Caco-2 (cell line): Measurements from ENCODE around the gene TXNIP. TPM values are rescaled to one million over a fixed set of nuclear protein-coding genes. Genes with fewer than 3 reads are reported as not detected.

Source experiments
- BruUV-seq: library from RNA; stranded (reverse); fragments of 400-500 nt; replicated peaks from 2 replicates; lab custom pipeline; 2021; lab: Mats Ljungman, UMichigan
- CTCF ChIA-PET: fragments of 300-600 bp; sonication (Branson Sonifier 250); formaldehyde crosslinking; loops from one replicate; lab custom pipeline; 2022; ENCODE audit warnings: antibody characterized with exemption; lab: Charles Lee
- POLR2A ChIA-PET: fragments of 300-600 bp; sonication (Branson Sonifier 250); formaldehyde crosslinking; loops from one replicate; lab custom pipeline; 2022; ENCODE audit warnings: antibody characterized with exemption; lab: Charles Lee
- DNase-seq, 2 experiments: peaks; one replicate each; pipeline versions ENCODE4 v3.0.0 to v3.0.0-alpha.2; 2020 to 2022
- H3K27me3 ChIP-seq: replicated peaks from 2 replicates; pipeline ENCODE4 v1.6.0; 2011; ENCODE audit warnings: low read length; ENCODE audit not compliant: control insufficient read depth, insufficient read depth
- H3K36me3 ChIP-seq: 2 replicates; pipeline ENCODE4 v1.5.1; 2011; ENCODE audit warnings: low read length; ENCODE audit not compliant: control insufficient read depth, insufficient read depth
- H3K4me1 ChIP-seq: fragments of 250-450 bp; sonication (Bioruptor Pico); 2 replicates; pipeline ENCODE4 v1.5.1; 2020; ENCODE audit warnings: mild to moderate bottlenecking
- H3K4me3 ChIP-seq: 2 replicates; pipeline ENCODE4 v1.5.1; 2011; ENCODE audit warnings: low read depth, mild to moderate bottlenecking, control low read depth, low read length
- H3K9me3 ChIP-seq: fragments of 250-450 bp; sonication (Bioruptor Pico); 2 replicates; pipeline ENCODE4 v1.5.1; 2020; ENCODE audit warnings: mild to moderate bottlenecking, moderate library complexity
- H3K27ac Mint-ChIP-seq: one replicate; pipeline ENCODE4 v1.8.0; 2022; ENCODE audit warnings: mixed read lengths; ENCODE audit not compliant: unreplicated experiment
- H3K27me3 Mint-ChIP-seq: one replicate; pipeline ENCODE4 v1.8.0; 2022; ENCODE audit warnings: mixed read lengths; ENCODE audit not compliant: insufficient read depth, unreplicated experiment
- H3K36me3 Mint-ChIP-seq: one replicate; pipeline ENCODE4 v1.8.0; 2022; ENCODE audit warnings: mild to moderate bottlenecking, mixed read lengths; ENCODE audit not compliant: insufficient read depth, unreplicated experiment
- H3K4me1 Mint-ChIP-seq: one replicate; pipeline ENCODE4 v1.8.0; 2022; ENCODE audit warnings: low read depth, mixed read lengths; ENCODE audit not compliant: unreplicated experiment
- H3K4me3 Mint-ChIP-seq: one replicate; pipeline ENCODE4 v1.8.0; 2022; ENCODE audit warnings: mild to moderate bottlenecking, moderate library complexity, mixed read lengths; ENCODE audit not compliant: unreplicated experiment
- H3K9me3 Mint-ChIP-seq: one replicate; pipeline ENCODE4 v1.8.0; 2022; ENCODE audit warnings: mixed read lengths; ENCODE audit not compliant: unreplicated experiment
- CTCF ChIP-seq, 2 experiments: fragments of 200-600 bp in 1 of 2; IDR thresholded peaks; 1 replicate in 1 of 2; 2 replicates in 1 of 2; pipeline versions ENCODE4 v1.5.1 to v1.8.0; 2011 to 2022; ENCODE audit warnings: antibody characterized with exemption in 1 of 2, control low read depth in 1 of 2, inconsistent platforms in 1 of 2, low read depth in 1 of 2, low read length in 1 of 2, mild to moderate bottlenecking in 1 of 2, moderate library complexity in 1 of 2; ENCODE audit not compliant: insufficient read depth in 1 of 2, severe bottlenecking in 1 of 2, unreplicated experiment in 1 of 2
- intact Hi-C: fragments of 100-400 bp; cut with micrococcal nuclease; formaldehyde crosslinking; loops from one replicate; pipeline ENCODE4 v1.10.0; 2022; ENCODE audit not compliant: unreplicated experiment
- total RNA-seq: library from RNA; stranded (reverse); gene quantifications from 2 replicates; pipeline ENCODE4 v1.2.3, GENCODE V29; 2022

Gene TXNIP
- total RNA-seq, 1 experiment from 2014 or later: 27.5 TPM

GRCh38 chr1:145961425-145962156 is 34.8 kb downstream of the TXNIP start:
- Mint-ChIP-seq H3K27ac (no peak overlapping the region), H3K4me1 (peaks cover 29% of the 10 kb centered on the region), H3K9me3 (no peaks in the 10 kb centered on the region), H3K27me3 (peaks cover 15% of the 10 kb centered on the region), H3K4me3 (peak overlapping the region; percentile 68), H3K36me3 (no peaks in the 10 kb centered on the region)
- POLR2A ChIA-PET: no interaction called here
- H3K27me3 ChIP-seq: no peaks in the 10 kb centered on the region; the same call in 1 of the 2 replicates
- H3K36me3 ChIP-seq: no peaks in the 10 kb centered on the region
- TF ChIP-seq CTCF (IDR thresholded peaks at IDR 0.05; ENCODE audit: insufficient read depth in 1 of 2, low read depth in 1 of 2, low read length in 1 of 2, severe bottlenecking in 1 of 2, unreplicated experiment in 1 of 2): no peak
- BruUV-seq: no TSS peak
- DNase-seq: no peak
- intact Hi-C loops: loop anchor here (2.0 to 5.0 kb wide), 4 partner anchors 35 to 76 kb away; partner anchors contain the start of gene RBM8A
- peaks cover 26% of the 10 kb centered on the region for H3K4me1 ChIP-seq
- peak overlapping the region; percentile 40 for H3K4me3 ChIP-seq
- no peaks in the 10 kb centered on the region for H3K9me3 ChIP-seq
- CTCF ChIA-PET: no interaction called here

GRCh38 chr1:145961109-145961424 is 35.3 kb downstream of the TXNIP start:
- Mint-ChIP-seq H3K4me3 (peak overlapping the region; percentile 68), H3K9me3 (no peaks in the 10 kb centered on the region), H3K4me1 (peaks cover 29% of the 10 kb centered on the region), H3K36me3 (no peaks in the 10 kb centered on the region), H3K27me3 (peaks cover 15% of the 10 kb centered on the region), H3K27ac (no peak overlapping the region)
- Histone ChIP-seq H3K4me3 (peak overlapping the region; percentile 40), H3K9me3 (no peaks in the 10 kb centered on the region), H3K27me3 (no peaks in the 10 kb centered on the region; the same call in 1 of the 2 replicates), H3K36me3 (no peaks in the 10 kb centered on the region), H3K4me1 (peaks cover 26% of the 10 kb centered on the region)
- DNase-seq: no peak
- TF ChIP-seq CTCF (IDR thresholded peaks at IDR 0.05; ENCODE audit: insufficient read depth in 1 of 2, low read depth in 1 of 2, low read length in 1 of 2, severe bottlenecking in 1 of 2, unreplicated experiment in 1 of 2): no peak
- POLR2A ChIA-PET: no interaction called here
- intact Hi-C loops: loop anchor here (2.0 to 5.0 kb wide), 3 partner anchors 51 to 76 kb away; no protein-coding TSS in a partner anchor
- CTCF ChIA-PET: no interaction called here
- BruUV-seq: no TSS peak

GRCh38 chr1:145960468-145961108 is 35.8 kb downstream of the TXNIP start:
- Histone ChIP-seq H3K4me1 (peaks cover 26% of the 10 kb centered on the region), H3K4me3 (peak overlapping the region; percentile 40), H3K27me3 (no peaks in the 10 kb centered on the region; the same call in 1 of the 2 replicates), H3K36me3 (no peaks in the 10 kb centered on the region), H3K9me3 (no peaks in the 10 kb centered on the region)
- no peaks in the 10 kb centered on the region for H3K9me3 Mint-ChIP-seq
- intact Hi-C loops: loop anchor here (2.0 to 5.0 kb wide), 3 partner anchors 52 to 77 kb away; no protein-coding TSS in a partner anchor
- BruUV-seq: no TSS peak
- ChIA-PET CTCF (interaction anchor here (0.8 kb wide), 1 partner anchor 41 kb away, joined by 3 read pairs; no protein-coding TSS in a partner anchor), POLR2A (no interaction called here)
- peaks cover 29% of the 10 kb centered on the region for H3K4me1 Mint-ChIP-seq
- no peak overlapping the region for H3K27ac Mint-ChIP-seq
- peak in 1 of 2 experiments; percentile 2 for TF ChIP-seq CTCF (IDR thresholded peaks at IDR 0.05; ENCODE audit: insufficient read depth in 1 of 2, low read depth in 1 of 2, low read length in 1 of 2, severe bottlenecking in 1 of 2, unreplicated experiment in 1 of 2)
- DNase-seq: peak; percentile 45 to 46
- H3K27me3 Mint-ChIP-seq: peaks cover 15% of the 10 kb centered on the region
- peak overlapping the region; percentile 68 for H3K4me3 Mint-ChIP-seq
- no peaks in the 10 kb centered on the region for H3K36me3 Mint-ChIP-seq
